ENCODE results near the gene ANKRD16.

DNA sequence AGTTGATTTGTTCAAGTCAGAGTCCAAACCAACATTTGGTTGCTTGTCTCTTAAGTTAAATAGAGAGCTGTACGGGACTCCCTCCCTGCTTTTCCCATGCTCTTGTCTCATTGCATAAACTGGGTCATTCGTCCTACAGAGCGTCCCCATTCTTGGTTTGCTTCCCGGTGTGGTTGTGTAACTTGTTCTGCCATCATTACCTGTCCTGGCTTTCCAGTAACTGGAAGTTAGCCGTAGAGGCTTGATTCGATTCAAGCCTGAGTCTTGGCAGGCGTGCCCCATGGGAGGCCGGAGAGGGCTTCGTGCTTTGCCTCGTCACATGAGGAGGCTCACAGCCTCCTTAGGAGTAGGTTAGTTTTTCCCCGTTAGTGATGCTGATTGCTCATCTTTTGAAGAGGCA, 40.6 kb upstream of the ANKRD16 start:
- no peak for TF ChIP-seq POLR2A (IDR thresholded peaks at IDR 0.05)
- TF ChIP-seq, protein P1, sequence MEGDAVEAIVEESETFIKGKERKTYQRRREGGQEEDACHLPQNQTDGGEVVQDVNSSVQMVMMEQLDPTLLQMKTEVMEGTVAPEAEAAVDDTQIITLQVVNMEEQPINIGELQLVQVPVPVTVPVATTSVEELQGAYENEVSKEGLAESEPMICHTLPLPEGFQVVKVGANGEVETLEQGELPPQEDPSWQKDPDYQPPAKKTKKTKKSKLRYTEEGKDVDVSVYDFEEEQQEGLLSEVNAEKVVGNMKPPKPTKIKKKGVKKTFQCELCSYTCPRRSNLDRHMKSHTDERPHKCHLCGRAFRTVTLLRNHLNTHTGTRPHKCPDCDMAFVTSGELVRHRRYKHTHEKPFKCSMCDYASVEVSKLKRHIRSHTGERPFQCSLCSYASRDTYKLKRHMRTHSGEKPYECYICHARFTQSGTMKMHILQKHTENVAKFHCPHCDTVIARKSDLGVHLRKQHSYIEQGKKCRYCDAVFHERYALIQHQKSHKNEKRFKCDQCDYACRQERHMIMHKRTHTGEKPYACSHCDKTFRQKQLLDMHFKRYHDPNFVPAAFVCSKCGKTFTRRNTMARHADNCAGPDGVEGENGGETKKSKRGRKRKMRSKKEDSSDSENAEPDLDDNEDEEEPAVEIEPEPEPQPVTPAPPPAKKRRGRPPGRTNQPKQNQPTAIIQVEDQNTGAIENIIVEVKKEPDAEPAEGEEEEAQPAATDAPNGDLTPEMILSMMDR (IDR thresholded peaks at IDR 0.05), result no peak
- no peak for TF ChIP-seq POLR2AphosphoS5 (IDR thresholded peaks at IDR 0.05)
- TF ChIP-seq EP300 (IDR thresholded peaks at IDR 0.05), result no peak

All from upper lobe of left lung (tissue), 4 donors.